C1 segment of cervical spinal cord (tissue), 14 donors: ENCODE data around the gene C22orf42.
"Not testable (repeated sequence)": the region's sequence is repeated elsewhere in the genome, so short reads cannot be mapped to it uniquely, and the experiment has no call there.

ENCODE experiments used
- DNase-seq, 14 donors: peaks; one replicate each; lab custom pipeline; 2025; lab: John Stamatoyannopoulos, UW

The C22orf42 gene, protein sequence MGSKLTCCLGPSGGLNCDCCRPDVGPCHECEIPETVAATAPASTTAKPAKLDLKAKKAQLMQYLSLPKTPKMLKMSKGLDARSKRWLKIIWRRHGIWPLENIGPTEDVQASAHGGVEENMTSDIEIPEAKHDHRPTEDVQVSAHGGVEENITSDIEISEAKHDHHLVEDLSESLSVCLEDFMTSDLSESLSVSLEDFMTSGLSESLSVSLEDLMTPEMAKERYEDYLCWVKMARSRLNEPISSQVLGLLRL

DNA sequence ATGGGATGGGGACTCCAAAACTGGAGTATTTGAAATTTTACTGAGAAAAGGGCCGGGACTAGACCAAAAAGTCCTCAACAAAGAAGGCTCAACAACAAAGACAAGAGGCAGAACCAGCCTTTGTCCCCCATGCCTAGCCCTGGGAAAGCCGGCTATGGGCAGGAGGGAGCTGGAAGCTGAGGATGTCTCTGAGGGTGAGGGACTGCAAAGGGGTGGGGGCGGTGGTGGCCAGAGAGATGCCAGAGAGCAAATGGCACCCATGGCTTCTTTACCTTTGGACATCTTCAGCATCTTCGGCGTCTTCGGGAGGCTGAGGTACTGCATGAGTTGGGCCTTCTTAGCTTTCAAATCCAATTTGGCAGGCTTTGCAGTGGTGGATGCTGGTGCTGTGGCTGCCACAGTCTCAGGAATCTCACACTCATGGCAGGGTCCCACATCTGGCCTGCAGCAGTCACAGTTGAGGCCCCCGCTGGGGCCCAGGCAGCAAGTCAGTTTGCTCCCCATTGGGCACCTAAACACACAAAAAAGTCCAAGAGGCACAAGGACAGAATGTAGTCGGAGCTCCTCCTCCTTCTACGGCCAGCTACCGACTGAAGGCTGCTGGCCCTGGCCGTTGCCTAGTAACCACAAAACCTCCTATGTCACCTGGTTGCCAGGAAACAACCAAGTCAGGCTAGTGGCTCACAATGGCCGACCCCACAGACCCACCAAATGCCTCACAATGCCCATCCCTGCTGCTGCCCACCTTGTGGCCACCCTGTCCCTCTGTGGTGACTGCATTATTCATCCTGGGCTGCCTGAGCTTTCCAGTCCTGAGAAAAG lies at the start of gene C22orf42:
Gene C22orf42 (minus strand): TSS at position 592 of the 822 bp plus-strand sequence. CDS start 88 bp downstream, at position 504.
- DNase-seq, result no peak

DNA sequence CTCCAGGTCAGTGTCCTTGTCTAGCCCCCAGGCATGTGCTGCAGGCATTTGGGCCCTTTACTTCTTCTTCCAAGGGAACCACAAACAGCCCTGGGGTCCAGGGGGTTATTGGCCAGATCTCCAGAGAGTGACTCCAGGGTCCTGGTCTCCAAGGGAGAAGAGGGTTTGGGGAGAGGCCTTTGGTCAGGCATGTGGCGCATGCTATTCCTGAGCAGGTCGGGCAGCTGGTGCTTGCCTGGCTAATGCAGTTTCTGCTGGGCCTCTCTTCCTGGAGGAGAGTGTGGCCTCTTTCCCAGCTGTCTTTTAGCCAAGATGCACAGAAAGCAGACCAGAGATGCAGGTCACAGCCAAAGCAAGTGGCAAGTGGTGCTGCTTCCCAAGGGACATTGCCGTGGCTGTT lies 49.6 kb upstream of the C22orf42 start:
- no peak for DNase-seq

DNA sequence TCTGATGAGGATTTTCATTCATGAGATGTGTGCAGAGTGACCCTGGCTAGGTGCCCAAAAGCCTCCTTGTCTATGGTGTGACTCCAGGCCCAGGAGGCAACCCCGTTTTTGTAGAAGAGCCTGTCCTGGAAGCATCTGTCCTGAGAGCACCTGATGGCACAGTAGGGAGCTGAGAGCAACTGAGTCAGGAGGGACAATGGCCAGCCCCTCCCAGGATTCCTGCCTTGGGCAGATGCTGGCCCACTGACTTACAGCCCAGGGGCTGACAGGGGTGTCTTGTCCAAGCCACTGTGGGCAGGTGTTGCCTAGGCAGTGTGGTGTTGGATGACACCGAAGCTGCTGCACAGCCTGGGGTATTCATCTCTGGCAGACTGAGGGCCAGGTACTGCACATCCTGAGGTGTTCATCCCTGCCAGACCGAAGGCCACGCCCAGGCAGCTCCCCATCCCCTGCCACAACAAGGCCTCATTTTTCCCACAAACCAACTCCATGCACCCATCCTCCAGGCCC lies 48.9 kb upstream of the C22orf42 start:
- no peak for DNase-seq

DNA sequence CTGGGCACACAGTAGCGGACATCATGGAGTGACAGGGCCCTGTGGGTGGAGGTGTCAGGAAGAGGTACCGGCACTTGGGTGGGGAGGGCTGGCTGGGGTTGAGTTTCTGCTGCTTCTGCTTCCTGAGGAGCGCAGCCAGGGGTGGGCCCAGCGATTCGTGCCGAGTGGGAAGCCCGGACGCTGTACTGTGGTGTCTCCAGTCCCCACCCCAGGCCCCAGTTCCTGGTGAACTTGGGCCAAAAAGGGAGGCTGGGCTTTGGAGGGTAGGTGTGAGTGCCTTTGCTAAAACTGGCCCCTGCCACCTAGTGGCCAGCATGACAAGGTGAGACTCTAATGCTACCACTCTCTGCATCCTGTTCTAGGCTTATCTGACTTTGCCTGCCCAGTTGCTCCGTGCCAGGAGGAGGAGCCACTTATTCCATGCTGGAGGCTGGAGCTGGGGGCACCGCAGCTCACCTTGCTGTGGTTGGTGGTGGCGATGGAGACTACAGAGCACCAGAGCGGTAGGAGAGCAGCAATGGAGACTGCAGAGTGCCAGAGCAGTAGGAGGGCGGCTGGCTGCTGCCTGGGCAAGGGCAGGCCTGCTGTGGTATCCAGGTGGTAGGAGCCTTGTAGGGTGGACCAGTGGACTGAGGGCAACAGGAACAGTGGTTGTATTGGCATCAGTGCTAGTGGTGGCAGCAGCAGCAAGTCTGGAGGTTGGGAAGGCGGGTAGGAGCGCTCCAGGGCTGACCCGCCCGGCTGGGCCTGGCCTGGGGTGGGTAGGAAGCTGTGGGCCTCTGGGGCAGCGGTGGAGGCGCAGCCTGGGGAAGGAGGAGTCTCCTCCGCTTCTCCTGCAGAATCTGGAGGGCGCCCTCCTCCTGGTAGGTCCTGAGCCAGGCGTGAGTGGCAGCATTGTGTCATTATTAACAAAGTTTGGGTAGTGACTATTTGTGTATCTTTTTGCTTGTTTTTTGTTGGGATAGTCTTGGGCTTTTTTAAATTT lies 48.0 kb upstream of the C22orf42 start:
- peak in 1 of 14 donors; percentile 10 for DNase-seq

DNA sequence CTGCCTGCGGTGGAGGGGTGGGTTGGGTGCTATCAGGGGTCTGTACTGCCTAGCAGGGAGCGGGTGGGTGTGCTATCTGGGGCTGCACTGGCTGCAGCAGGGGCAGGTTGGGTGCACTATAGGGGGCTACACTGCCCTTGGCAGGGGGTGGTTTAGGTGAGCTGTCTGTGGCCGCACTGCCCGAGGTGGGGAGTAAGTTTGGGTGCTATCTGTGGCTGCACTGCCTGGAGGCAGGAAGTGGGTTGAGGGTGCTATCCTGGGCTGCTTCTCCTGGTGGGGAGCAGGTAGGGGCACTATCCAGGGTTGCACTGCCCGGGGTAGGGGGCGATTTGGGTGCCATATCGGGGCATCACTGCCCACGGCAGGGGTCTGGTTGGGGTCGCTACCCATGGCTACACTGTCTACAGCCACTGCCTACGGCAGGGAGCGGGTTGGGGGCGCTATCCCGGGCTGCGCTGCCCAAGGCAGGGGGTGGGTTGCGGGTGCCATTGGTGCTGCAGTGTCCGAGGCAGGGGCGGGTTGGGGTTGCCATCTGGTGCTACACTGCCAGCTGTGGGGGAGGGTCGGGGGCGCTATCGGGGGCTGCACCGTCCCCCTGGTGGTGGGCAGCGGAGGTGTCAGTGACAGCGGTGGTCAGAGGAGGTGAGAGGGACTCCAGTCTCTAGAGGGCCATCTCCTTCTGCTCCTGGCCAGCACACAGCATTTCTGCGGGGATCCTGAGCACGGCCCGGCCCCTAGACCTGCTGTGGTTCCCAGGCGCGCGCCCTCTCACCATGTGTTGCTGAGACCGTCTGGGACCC lies 47.1 kb upstream of the C22orf42 start:
- DNase-seq, result no peak

DNA sequence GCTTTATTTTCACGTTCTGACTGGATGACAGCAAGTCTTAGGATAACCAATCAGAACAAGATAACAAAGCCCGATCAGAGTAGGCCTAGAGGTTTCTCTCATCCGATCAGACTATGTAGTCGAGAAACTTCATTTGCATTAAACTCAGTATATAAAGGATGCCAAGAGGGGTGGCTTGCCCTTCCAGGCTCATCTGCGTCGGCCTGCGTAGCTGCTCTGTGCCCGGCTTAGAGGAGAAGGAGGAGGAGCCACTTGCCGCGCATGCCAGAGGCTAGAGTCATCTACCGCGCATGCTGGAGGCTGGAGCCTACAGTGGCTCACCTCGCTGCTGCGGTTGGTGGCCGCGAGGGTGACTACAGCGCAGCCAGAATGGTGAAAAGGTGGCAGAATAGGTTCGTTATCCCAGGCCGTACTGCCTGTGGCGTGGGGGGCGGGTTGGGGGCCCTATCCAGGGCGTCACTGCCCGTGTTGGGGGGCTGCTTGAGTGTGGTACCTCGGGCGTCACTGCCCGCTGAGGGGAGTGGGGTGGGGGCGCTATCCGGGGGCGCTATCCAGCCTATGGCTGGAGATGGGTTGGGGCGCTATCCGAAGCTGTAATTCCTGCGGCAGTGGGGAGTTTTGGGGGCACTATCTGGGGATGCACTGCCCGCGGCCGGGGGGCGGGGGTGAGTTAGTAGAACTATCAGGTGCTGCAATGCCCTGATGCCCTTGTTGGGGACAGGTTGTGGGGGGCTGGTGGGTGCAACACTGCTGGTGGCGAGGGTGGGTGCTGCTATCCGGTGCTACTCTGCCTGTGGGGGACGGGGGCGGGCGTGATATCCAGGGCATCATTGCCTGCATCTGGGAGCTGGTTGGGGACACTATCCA lies 46.0 kb upstream of the C22orf42 start, which contains the start of gene RFPL2:
Gene RFPL2 (minus strand): TSS at position 218 of the 867 bp plus-strand sequence. CDS start 2,622 bp downstream, outside the sequence.
- DNase-seq, result peak in 4 of 14 donors; percentile 4 to 70 (median 22)

DNA sequence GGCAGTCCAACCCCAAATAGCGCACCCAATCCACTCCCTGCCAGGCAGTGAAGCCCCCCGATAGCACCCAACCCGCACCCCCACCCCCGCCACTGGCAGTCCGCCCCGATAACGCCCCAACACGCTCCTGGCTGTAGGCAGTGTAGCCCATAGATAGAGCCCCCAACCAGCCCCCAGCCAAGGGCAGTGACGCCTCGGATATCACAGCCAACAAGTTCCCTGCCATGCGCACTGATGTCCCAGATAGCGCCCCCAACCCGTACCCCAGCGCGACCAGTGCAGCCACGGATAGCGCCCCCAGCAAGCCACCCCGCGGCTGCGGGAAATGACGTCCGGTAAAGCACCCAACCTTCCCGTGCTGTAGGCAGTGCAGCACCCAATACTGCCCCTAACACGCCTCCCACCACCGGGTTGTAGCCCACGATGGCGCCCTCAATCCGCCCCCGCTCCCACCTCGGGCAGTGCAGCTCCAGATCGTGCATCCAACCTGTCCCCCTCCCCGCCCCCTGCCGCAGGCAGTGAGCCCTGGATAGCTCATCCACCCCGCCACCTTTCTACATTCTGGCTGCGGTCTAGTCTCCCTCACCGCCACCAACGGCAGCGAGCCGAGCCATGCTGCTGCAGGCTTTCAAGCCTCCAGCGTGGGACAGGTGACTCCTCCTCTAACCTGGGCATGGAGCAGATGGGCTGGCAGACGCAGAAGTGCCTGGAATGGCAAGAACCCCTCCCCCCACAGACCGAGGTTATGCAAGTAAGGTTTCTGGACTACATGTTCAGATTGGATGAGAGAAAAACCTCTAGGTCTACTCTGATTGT lies 45.1 kb upstream of the C22orf42 start:
- peak in 2 of 14 donors; percentile 7 to 70 for DNase-seq

DNA sequence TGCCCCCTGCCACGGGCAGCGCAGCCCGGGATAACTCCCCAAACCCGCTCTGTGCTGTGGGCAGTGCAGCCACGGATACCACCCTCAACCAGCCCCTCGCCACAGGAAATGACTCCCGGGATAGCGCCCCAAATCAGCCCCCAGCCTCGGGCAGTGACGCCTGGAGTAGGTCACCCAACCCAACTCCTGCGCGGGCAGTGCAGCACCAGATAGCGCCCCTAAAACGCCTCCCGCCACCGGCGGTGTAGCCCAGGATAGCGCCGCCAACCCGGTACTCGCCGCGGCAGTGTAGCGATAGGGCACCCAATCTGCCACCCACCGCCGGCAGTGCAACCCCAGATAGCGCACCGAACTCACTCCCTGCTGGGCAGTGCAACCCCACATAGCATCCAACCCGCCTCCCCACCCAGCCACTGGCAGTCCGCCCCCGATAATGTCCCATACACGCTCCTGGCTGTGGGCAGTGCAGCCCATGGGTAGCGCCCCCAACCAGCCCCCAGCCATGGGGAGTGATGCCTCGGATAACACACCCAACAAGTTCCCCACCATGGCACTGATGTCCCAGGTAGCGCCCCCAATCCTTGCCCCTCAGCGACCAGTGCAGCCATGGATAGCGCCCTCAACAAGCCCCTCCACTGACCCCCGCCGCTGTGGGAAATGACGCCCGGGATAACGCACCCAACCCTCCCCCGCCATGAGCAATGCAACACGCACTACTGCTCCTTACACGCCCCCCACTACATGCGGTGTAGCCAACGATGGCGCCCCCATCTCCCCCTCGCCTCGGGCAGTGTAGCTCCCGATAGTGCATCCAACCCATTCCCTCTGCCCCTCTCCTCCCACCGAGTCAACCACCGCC lies 44.3 kb upstream of the C22orf42 start:
- DNase-seq, result peak in 1 of 14 donors; percentile 20

DNA sequence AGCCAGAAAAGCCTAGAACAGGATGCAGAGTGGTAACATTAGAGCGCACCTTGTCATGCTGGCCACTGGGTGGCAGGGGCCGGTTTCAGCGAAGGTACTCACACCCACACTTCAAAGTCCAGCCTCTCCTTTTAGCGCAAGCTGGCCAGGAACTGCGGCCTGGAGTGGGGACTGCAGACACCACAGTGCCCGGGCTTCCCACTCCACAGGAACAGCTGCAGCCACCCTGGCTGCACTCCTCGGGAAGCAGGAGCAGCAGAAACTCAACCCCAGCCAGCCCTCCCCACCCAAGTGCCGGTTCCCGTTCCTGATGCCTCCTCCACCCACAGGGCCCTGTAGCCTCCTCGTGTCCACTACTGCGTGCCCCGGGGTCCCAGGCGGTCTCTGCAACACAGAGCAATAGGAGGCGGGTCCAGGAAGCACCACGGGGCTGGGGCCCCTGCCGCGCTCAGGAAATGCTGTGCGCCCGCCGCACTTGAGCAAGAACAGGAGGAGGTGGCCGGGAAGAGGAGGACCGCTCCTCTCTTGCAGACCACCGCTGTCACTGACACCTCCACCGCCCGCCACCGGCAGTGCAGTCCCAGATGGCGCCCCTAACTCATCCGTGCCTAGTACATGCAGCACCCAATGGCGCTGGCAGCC lies 43.6 kb upstream of the C22orf42 start:
- DNase-seq, result peak in 2 of 14 donors; percentile 12 to 59

DNA sequence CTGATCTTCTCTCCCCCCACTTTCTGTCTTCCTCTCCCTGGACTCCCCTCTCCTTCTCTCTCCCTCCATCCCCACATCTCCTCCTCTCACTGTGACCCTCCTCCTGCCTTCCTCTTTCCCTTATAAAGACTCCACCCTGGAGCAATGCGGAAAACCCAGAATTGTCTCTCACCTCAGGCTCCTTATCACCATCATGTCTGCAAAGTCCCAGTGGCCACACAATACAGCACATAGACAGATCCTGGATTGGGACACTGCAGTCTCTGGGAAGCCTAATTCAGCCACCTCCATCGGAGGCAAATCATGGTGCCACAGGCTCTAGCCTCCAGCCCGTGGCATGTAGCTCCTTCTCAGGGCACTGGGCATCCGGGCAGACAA lies 43.0 kb upstream of the C22orf42 start:
- no peak for DNase-seq

DNA sequence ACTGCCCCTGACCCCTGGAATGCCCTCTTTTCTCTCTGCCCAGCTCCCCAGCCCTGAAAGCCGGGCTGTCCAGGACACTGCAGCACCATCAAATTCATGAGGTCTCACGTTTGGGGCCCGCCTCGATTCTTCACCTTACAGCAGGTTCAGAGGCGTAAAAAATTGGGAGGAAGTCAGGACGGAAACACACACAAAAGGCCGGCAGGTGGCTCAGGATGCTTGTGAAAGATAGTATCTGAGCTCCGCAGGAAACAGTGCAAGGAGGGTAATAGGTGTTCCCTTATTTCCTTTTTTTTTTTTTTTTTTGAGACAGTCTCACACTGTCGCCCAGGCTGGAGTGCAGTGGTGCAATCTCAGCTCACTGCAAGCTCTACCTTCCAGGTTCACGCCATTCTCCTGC lies 41.6 kb upstream of the C22orf42 start:
- DNase-seq, result no peak

DNA sequence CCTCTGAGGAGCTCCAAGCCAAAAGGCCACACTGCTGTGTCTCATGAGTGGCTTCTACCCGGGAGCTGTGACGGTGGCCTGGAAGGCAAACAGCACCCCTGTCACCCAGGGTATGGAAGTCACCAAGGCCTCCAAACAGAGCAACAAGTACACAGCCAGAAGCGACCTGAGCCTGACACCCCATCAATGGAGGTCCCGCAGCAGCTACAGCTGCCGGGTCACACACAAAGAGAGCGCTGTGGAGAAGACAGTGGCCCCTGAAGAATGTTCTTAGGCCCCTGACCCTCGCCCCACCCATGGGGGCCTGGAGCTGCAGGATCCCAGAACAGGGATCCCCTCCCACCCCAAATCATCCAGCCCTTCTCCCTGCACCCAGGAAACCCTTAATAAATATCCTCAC lies 40.9 kb upstream of the C22orf42 start:
- no peak for DNase-seq

DNA sequence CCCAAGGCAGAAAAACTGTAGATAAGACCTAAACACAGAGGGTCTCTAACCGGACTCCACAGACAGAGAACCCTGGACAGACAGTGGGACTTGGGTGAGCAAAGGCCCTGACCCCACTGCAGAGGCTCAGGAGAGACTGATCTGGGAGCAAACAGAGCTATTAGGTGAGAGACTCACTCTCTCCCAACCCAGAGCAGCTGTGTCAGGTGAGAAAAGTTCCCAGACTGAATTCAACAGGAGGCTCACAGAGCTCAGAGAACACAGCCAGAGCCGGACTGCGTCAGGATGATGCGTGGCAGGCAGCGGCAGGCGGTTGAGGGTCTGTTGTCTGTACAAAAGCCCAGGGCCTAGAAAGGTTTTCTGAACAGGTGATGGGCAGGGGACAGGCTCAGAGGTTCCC lies 40.2 kb upstream of the C22orf42 start:
- DNase-seq, result no peak

DNA sequence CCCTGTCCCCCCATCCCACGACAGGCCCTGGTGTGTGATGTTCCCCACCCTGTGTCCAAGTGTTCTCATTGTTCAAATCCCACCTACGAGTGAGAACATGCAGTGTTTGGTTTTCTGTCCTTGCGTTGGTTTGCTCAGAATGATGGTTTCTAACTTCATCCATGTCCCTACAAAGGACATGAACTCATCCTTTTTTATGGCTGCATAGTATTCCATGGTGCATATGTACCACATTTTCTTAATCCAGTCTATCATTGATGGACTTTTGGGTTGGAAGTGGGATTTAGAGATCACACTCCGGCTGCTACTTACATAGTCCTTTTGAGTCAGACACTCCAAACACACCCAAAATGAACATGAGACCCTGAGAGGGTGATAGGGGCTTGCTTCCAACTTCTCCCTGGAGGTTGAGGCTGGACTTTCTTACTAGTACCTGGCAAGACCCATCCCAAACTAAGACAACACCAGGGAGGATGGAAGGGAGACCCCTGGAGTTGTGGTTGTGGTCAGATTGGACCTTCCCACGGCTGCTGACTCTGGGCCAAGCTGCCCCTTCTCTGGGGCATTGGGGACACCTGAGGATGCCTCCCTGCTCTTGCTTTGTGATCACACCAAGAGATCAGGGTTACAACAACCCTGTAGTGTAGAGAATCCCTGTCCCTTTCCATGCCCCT lies 38.6 kb upstream of the C22orf42 start:
- not testable (repeated sequence) for DNase-seq

DNA sequence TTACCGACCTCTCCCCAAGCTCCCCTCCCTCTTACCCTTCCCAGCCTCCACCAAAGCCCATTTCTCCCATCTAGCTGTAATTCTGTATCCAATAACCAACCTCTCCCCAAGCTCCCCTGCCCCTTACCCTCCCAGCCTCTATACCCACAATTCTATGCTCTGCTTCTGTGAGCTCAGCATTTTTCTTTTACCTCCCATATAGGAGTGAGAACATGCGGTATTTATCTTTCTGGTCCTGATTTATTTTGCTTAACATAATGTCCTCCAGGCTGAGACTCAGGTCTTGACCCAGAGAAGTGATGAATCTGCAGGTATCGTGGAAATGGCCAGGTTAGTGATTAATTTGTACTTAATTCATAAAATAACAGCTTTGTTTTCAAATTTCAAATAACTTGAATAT lies 36.8 kb upstream of the C22orf42 start:
- DNase-seq, result not testable (repeated sequence)

DNA sequence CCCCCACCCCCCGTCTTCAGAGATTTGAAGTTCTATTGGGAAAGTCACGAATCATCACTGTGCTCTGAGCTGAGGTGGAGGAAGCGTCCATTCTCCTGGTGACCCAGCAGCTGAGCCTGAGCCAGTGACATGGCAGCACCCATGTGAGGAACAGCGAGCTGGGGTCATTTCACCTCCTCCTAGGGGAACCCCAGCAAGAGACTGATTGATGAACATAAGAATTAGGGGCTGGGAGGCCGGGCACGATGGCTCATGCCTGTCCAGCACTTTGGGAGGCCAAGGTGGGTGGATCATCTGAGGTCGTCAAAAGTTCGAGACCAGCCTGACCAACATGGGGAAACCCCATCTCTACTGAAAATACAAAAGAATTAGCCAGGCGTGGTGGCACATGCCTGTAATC lies 34.2 kb upstream of the C22orf42 start:
- not testable (repeated sequence) for DNase-seq

DNA sequence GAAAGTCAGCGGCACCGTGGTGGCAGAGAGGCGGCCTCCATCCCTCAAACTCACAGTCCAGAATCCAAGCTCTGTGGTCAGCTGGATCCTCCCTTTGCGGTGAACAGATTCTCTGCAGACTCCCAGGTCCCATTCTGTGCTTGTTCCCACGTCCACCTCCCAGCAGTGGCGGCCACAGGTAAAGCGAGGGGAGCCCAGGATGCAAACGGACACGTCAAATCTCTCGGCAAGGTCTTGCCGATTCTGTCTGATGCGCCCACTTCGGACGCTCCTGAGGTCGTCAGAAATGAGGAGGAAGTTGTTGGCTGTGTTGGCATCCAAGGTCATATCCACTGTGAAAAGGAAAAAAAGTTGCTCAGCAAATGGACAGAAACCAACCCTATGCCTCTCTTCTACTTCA lies 31.9 kb upstream of the C22orf42 start:
- not testable (repeated sequence) for DNase-seq
